HG03457 (cell line): ENCODE measurements around the gene C11orf68.
A peak's percentile ranks its signal among the peaks of the same experiment; 100 is the strongest.

Experiments
- ATAC-seq: cut with Tn5 transposase; IDR thresholded peaks from one replicate; pipeline ENCODE4 v1.9.1; 2021; ENCODE audit warnings: moderate number of reproducible peaks; ENCODE audit not compliant: unreplicated experiment

The C11orf68 gene

DNA sequence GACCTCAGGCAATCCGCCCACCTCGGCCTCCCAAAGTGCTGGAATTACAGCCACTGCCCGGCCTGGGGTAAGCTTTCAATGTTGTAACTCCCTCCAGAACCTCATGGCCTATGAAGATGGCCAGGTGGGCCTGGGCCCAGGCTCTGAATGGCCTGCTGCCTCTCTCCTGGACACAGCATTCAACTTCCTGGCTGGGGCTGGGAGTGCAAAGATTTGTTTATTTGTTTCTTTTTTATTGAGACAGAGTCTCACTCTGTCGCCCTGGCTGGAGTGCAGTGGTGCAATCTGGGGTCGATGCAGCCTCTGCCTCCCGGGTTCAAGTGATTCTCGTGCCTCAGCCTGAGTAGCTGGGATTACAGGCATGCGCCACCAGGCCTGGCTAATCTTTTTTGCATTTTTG is 25.9 kb upstream of the C11orf68 start:
- ATAC-seq, result no peak

GRCh38 chr11:65944191-65944590 is 25.3 kb upstream of the C11orf68 start:
- no peak for ATAC-seq

DNA sequence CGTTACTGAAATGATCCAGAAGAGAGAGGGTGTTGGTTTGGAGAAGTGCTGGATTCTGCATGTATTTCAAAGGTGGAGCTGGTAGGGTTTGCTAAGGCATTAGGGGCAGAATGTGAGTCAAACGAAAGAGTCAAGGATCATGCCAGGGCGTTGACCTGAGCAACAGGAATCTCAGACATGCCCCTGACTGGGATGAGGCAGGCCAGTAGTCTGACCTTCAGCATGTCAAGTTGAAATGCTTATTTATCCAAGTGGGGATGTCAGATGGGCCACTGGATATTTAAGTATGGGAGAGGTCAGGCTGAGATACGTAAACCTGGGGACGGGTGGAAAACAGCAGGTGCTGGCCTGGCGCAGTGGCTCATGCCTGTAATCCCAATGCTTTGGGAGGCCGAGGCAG is 23.7 kb upstream of the C11orf68 start:
- ATAC-seq, result no peak

- ATAC-seq, result no peak
Observed at GRCh38 chr11:65941720-65942310, 23.0 kb upstream of the C11orf68 start.

DNA sequence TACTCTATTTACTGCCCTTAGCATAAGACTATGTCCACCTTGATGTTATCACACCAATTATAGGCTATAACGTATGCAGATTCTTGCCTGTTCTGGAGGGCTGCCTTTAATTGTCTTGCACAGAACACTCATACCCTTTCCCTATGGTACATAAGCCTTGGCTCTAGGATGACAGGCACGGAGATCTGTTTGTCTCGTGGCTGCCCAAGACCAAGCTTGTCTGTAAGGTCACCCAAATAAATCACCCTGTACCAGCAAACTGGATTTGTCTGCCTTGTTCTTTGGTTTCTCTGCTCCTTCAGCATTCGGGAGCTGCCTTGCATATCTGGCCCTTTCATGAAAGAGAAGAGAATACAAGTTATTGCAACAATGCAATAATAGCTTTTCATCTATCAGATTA is 18.9 kb upstream of the C11orf68 start:
- ATAC-seq, result no peak

DNA sequence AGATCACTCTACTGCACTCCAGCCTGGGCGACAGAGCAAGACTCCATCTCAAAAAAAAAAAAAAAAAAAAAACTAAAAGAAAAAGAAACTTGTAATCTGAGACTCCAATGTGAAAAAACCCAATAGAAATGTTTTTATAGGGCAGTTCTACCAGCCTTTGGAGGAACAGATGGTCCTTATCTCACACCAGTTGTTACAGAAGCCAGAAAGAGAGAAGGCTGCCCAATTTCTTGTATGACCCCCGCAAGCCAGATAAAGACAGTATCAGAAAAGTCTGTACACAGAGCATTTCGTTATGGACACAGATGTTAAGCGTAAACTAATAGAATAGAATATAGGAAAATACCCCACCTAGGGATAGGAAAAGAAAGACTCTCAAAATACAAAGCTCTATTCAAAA is 15.2 kb upstream of the C11orf68 start:
- no peak for ATAC-seq

GRCh38 chr11:65932558-65932919 is 13.7 kb upstream of the C11orf68 start:
- ATAC-seq, result no peak

DNA sequence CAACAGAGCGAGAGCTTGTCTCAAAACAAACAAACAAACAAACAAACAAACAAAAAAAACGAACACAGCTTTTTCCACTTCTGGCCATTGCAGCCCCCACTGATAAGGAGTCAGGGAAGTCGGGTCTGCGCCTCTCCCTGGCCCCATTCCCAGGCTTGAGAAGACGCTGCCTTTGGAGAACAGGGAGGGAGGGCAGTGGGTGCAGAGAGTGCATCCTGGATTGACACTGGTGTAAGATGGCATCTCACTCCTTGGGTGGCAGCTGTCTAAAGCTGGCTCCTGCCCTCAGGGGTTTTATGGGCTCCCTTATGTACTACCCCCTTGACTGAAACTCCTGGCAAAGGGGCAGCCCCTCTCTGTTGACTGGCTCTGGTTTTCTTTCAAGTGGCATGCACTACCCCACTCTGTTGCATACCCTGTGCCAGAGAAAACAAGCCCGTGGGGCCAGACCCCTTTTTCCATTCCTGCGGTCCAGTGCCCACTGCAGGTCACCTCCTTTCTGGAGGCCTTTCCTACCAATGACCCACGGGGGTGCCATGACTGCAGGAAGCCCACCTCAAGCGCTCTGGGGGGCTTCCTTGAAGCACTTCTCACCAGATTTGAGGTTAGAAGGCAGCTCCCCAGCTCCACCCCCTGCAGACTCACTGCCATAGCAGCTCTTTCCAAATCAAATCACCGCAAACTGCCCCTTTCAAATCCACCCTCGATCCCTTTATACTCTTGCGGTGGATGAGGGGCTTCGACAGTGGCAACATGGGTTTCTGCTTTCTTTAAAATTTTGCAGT is 13.1 kb upstream of the C11orf68 start:
- ATAC-seq, result no peak

GRCh38 chr11:65928667-65929066 is 9.8 kb upstream of the C11orf68 start:
- no peak for ATAC-seq

DNA sequence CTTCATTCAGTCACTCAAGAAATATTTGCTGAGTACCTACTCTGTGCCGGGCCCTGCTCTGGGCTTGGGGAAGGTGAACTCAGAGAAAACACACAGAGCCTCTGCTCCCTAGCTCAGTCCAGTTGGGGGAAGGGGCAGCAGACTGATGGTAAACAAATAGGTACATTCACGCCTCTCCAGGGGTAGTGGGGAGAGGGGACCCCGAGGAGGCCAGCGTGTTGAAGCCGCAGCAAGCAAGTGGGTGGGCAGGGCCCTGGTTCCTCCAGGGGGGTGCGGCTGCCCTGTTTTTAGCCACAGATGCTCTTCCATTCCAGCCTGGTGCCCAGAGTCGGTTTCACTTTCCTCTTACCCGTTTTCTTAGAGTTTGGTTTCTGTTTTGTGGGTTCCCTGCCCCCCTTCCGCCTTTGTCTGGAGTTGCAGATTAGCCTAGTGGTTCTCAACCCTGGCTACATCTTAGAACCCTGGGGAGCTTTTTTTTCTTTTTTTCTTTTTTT is 9.1 kb upstream of the C11orf68 start:
- ATAC-seq, result peak; percentile 51

GRCh38 chr11:65925397-65925796 is 6.5 kb upstream of the C11orf68 start:
- no peak for ATAC-seq

DNA sequence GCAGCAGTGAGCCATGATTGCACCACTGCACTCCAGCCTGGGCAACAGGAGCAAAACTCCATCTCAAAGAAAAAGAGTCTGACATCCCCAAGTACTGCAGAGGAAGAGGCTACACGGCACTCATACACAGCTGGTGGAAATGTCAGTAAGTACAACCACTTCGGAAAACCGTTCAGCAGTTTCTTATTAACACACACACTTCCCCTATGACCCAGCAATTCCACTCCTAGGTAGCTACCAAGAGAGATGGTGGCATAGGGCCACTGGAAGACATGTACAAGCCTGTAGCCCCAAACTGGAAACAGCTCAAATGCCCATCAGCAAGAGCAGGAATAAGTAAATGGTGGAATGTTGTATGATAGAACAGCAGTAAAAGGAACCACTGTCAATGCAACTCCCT is 3.7 kb upstream of the C11orf68 start:
- no peak for ATAC-seq

DNA sequence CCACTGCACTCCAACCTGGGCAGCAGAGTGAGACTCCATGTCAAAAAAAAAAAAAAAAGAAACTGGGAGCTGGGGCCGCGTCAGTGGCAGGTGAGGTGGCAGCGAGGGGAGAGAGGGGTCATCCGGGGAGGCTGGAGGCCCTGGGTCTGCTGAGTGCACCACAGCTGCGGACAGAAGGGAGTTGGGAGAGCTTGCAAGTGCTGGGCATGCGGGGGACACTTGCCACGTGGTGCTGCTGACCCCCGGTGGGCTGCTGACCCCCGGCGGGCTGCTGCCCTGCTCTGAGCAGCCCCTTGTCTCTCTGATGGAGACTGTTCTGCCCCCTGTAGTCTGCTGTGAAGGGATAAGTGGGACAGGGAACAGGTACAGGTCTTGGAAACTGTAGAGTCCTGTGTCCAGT is 3.0 kb upstream of the C11orf68 start:
- no peak for ATAC-seq

DNA sequence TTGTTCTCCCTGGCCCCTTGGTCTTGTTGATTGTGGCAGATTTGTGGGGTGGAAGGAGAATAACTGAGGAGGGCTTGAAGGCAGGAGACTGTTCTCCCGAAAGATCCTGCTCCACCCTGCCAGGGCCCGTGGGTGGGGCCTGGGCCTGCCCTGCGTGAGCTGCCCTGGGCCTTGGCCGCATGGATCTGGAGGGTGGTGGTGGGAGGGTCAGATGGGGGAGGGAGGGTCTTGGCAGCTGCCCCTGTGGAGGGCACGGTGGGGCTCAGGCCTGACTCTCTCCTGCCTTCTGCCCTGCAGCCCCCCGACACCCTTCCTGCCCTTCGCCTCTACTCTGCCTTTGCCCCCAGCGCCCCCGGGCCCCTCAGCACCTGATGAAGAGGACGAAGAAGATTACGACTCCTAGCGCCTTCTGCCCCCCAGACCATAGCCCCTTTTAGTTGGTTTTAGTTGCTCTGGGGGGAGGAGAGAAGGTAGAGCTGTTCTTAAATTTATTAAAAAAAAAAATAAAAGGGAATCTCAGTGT is 2.2 kb upstream of the C11orf68 start:
- no peak for ATAC-seq

DNA sequence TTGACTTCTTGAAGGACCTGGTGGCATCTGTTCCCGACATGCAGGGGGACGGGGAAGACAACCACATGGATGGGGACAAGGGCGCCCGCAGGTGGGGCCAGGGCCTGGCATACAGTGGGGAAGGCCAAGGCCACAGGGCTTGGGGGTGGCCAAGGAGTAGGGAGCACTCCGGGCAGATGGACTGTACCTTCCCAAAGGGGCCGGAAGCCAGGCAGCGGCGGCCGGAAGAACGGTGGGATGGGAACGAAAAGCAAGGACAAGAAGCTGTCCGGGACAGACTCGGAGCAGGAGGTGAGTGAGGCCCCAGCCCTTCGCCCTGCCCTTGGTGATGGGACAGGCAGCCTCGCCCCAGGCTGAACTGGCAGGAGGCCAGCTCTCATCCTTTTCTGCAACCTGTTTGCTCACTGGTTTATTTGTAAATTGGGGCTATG is 1.5 kb upstream of the C11orf68 start:
- ATAC-seq, result no peak

- peak; percentile 13 for ATAC-seq
Observed at GRCh38 chr11:65919573-65920371, 910 bp upstream of the C11orf68 start.

DNA sequence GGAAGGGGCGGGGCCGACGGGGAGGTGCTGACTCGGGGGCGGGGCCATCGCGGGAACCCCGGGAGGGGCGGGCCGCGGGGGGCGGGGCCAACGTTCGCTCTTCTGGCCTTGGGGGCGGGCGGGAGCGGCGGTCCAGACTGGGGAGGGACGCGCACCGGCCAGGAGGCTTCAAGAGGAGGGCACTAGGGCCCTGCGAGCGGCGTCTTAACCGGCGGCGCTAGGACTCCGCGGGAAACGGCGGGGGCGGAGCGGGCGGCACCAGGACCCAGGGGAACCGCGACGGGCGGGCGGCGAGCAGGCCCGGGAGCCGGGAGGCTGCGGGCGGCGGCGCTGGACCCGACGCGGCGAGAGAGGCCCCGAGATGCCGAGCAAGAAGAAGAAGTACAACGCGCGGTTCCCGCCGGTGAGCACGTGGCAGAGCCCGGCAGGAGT is 295 bp upstream of the C11orf68 start, which contains the start of gene DRAP1:
Gene DRAP1 (plus strand): TSS at position 286 of the 432 bp plus-strand sequence. CDS start 76 bp downstream, at position 362.
- ATAC-seq, result peak; percentile 65

DNA sequence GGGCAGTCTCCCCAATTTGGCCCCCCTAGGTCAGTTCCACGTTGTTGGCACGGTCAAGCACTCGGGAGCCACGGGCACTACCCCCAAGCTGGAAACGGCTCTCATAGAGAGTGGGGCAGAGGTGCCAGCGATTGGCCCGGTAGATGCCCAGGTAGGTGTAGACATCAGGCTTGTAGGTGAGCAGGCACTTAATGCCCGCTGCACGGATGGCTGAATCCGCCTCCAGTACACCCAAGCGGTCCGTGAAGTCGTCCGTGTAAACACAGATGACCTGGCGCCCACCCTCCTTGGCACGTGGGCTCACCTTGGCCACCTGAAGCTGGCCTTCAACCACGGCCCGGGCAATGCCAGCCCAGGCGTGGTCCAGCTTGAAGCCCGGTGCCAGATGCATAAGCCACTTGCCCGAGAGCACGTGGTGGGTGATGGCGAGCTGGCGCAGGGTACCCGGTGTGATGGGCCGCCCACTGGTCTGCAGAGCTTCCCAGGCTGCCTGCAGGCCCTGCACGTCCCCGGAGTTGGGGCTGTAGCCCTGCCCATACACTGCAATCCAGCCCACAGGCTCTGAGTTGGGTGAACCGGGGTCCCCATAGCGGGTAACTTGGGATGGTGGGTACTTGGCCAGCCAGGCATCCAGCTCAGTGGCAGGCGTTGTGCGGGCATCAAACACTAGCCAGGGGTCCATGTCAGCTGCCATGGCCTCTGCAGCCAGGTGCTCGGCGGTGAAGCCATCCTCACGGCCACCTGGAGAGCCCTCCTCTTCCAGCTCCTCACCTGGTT is 1.2 kb downstream of the C11orf68 start:
- no peak for ATAC-seq

- ATAC-seq, result no peak
Observed at GRCh38 chr11:65917077-65917433, 1.8 kb downstream of the C11orf68 start.

GRCh38 chr11:65916391-65916790 is 2.5 kb downstream of the C11orf68 start:
- no peak for ATAC-seq

GRCh38 chr11:65915821-65916251 is 3.0 kb downstream of the C11orf68 start:
- ATAC-seq, result no peak
